NB4 (cell line): ENCODE results near the gene ECT2.
"Not testable (repeated sequence)": the region's sequence is repeated elsewhere in the genome, so short reads cannot be mapped to it uniquely, and the experiment has no call there.

Source experiments
- DNase-seq: peaks from one replicate; pipeline ENCODE4 v3.0.0; 2010; ENCODE audit warnings: low read depth
- H3K4me3 ChIP-seq: one replicate; pipeline ENCODE4 v1.5.1; 2011; ENCODE audit warnings: mild to moderate bottlenecking, low read depth, low read length, moderate library complexity
- CTCF ChIP-seq: IDR thresholded peaks from one replicate; pipeline ENCODE4 v1.5.1; 2012; ENCODE audit warnings: low read depth, low read length
- MAX ChIP-seq: IDR thresholded peaks from 2 replicates; pipeline ENCODE4 v1.6.1; 2011; ENCODE audit warnings: low read depth, low read length
- MYC ChIP-seq: IDR thresholded peaks from 2 replicates; pipeline ENCODE4 v1.6.1; 2011; ENCODE audit warnings: low read depth, low read length
- POLR2A ChIP-seq: IDR thresholded peaks from 2 replicates; pipeline ENCODE4 v1.6.1; 2011; ENCODE audit warnings: mild to moderate bottlenecking; ENCODE audit not compliant: insufficient read length; ENCODE audit errors: extremely low read depth

The ECT2 gene

GRCh38 chr3:172816281-172816680 is 65.8 kb downstream of the ECT2 start:
- no peak for DNase-seq
- TF ChIP-seq CTCF (no peak), MAX (no peak), MYC (no peak)
- H3K4me3 ChIP-seq = no peak overlapping the region

GRCh38 chr3:172816968-172817367 is 66.4 kb downstream of the ECT2 start:
- no peak for DNase-seq
- no peak for TF ChIP-seq CTCF
- no peak for TF ChIP-seq MAX
- TF ChIP-seq POLR2A = no peak
- no peak for TF ChIP-seq MYC
- no peak overlapping the region for H3K4me3 ChIP-seq

- DNase-seq = no peak
- no peak overlapping the region for H3K4me3 ChIP-seq
- TF ChIP-seq MYC (no peak), MAX (no peak), POLR2A (no peak), CTCF (no peak)
These were observed 70.0 kb downstream of the ECT2 start for GRCh38 chr3:172820492-172820891.

GRCh38 chr3:172824229-172824628 is 73.7 kb downstream of the ECT2 start:
- DNase-seq = no peak
- TF ChIP-seq MAX (no peak), MYC (no peak), CTCF (no peak), POLR2A (no peak)
- H3K4me3 ChIP-seq = no peak overlapping the region

GRCh38 chr3:172827231-172827630 is 76.7 kb downstream of the ECT2 start:
- DNase-seq, H3K4me3 ChIP-seq: not testable (repeated sequence)

- no peak overlapping the region for H3K4me3 ChIP-seq
- DNase-seq = no peak
- TF ChIP-seq CTCF (no peak), POLR2A (no peak), MYC (no peak), MAX (no peak)
These were observed 82.5 kb downstream of the ECT2 start for GRCh38 chr3:172832983-172833382.
